IMR-90 (cell line): ENCODE measurements around the gene TMEM170B. TPM values are rescaled to one million over a fixed set of nuclear protein-coding genes. Genes with fewer than 3 reads are reported as not detected.

ENCODE experiments used
- ATAC-seq: fragments of 200-7000 bp; cut with Tn5 transposase; 2 replicates; pipeline ENCODE4 v1.9.1; 2020; ENCODE audit warnings: low read depth, mild to moderate bottlenecking, moderate library complexity
- BruUV-seq: library from RNA; stranded (reverse); fragments of 400-500 nt; replicated peaks from 2 replicates; lab custom pipeline; 2021; lab: Mats Ljungman, UMichigan
- CTCF ChIA-PET: fragments of 300-600 bp; formaldehyde crosslinking; extraction: SDS; loops from one replicate; lab custom pipeline; 2021; ENCODE audit warnings: antibody characterized with exemption; lab: Yijun Ruan, JAX
- POLR2A ChIA-PET: fragments of 300-600 bp; sonication (Branson Sonifier 250); formaldehyde crosslinking; loops from one replicate; lab custom pipeline; 2022; ENCODE audit warnings: antibody characterized with exemption; ENCODE audit not compliant: unreplicated experiment; lab: Charles Lee
- DNase-seq: peaks from one replicate; pipeline ENCODE4 v3.0.0; 2013
- H2AFZ ChIP-seq: replicated peaks from 2 replicates; pipeline ENCODE3; 2013; ENCODE audit warnings: low read length, mild to moderate bottlenecking; ENCODE audit not compliant: poor library complexity
- H2AK5ac ChIP-seq: 2 replicates; pipeline ENCODE4 v1.6.1; 2013; ENCODE audit warnings: low read depth, low read length, inconsistent platforms
- H2AK9ac ChIP-seq: replicated peaks from 2 replicates; pipeline ENCODE3; 2013; ENCODE audit warnings: mild to moderate bottlenecking, low read depth, low read length, moderate library complexity; ENCODE audit not compliant: poor library complexity
- H2BK120ac ChIP-seq: 2 replicates; pipeline ENCODE4 v1.6.1; 2013; ENCODE audit warnings: low read depth, low read length, inconsistent platforms
- H2BK15ac ChIP-seq: 3 replicates; pipeline ENCODE4 v1.6.1; 2013; ENCODE audit warnings: low read depth, low read length, inconsistent platforms
- H2BK20ac ChIP-seq: 2 replicates; pipeline ENCODE4 v1.6.1; 2013; ENCODE audit warnings: low read depth, mild to moderate bottlenecking, inconsistent platforms, low read length, moderate library complexity
- H2BK5ac ChIP-seq: 2 replicates; pipeline ENCODE4 v1.6.1; 2013; ENCODE audit warnings: mild to moderate bottlenecking, low read depth, low read length, inconsistent platforms; ENCODE audit not compliant: poor library complexity, severe bottlenecking
- H3K14ac ChIP-seq: replicated peaks from 2 replicates; pipeline ENCODE4 v1.6.1; 2013; ENCODE audit warnings: low read depth, low read length, inconsistent platforms
- H3K18ac ChIP-seq: 2 replicates; pipeline ENCODE4 v1.6.1; 2013; ENCODE audit warnings: low read depth, low read length, control low read depth
- H3K23ac ChIP-seq: 2 replicates; pipeline ENCODE4 v1.6.1; 2013; ENCODE audit warnings: low read depth, low read length, inconsistent platforms
- H3K27ac ChIP-seq: 2 replicates; pipeline ENCODE4 v1.5.1; 2013; ENCODE audit warnings: mild to moderate bottlenecking, control low read depth, low read length; ENCODE audit not compliant: insufficient read depth
- H3K27me3 ChIP-seq: 2 replicates; pipeline ENCODE4 v1.6.1; 2013; ENCODE audit warnings: low read length; ENCODE audit not compliant: control insufficient read depth, insufficient read depth
- H3K36me3 ChIP-seq: 2 replicates; pipeline ENCODE4 v1.6.1; 2013; ENCODE audit warnings: low read length, mixed read lengths; ENCODE audit not compliant: control insufficient read depth, insufficient read depth
- H3K4ac ChIP-seq: 2 replicates; pipeline ENCODE4 v1.6.1; 2013; ENCODE audit warnings: low read depth, low read length, inconsistent platforms
- H3K4me1 ChIP-seq: 2 replicates; pipeline ENCODE4 v1.6.1; 2013; ENCODE audit warnings: low read length, mixed read lengths; ENCODE audit not compliant: control insufficient read depth, insufficient read depth
- H3K4me2 ChIP-seq: 2 replicates; pipeline ENCODE4 v1.6.1; 2013; ENCODE audit warnings: low read depth, mild to moderate bottlenecking, control low read depth, low read length, moderate library complexity
- H3K4me3 ChIP-seq: 2 replicates; pipeline ENCODE4 v1.5.1; 2013; ENCODE audit warnings: low read depth, mild to moderate bottlenecking, control low read depth, low read length, moderate library complexity; ENCODE audit not compliant: insufficient read depth
- H3K56ac ChIP-seq: 2 replicates; pipeline ENCODE4 v1.6.1; 2013; ENCODE audit warnings: low read length, inconsistent platforms; ENCODE audit not compliant: insufficient read depth; ENCODE audit errors: extremely low read depth
- H3K79me1 ChIP-seq, 2 experiments: 2 replicates each; pipeline ENCODE4 v1.6.1; 2013; ENCODE audit warnings: low read length in 2 of 2, inconsistent platforms in 1 of 2, low read depth in 1 of 2
- H3K9ac ChIP-seq: 2 replicates; pipeline ENCODE4 v1.6.1; 2013; ENCODE audit warnings: low read depth, low read length, control low read depth
- H3K9me1 ChIP-seq: 2 replicates; pipeline ENCODE4 v1.6.1; 2013; ENCODE audit warnings: low read length, inconsistent platforms; ENCODE audit not compliant: insufficient read depth
- H3K9me3 ChIP-seq: 2 replicates; pipeline ENCODE4 v1.6.1; 2013; ENCODE audit warnings: low read length; ENCODE audit not compliant: control insufficient read depth, insufficient read depth
- H4K20me1 ChIP-seq: 2 replicates; pipeline ENCODE4 v1.6.1; 2013; ENCODE audit warnings: low read length, inconsistent platforms; ENCODE audit not compliant: insufficient read depth
- H4K5ac ChIP-seq: 2 replicates; pipeline ENCODE4 v1.6.1; 2013; ENCODE audit warnings: mild to moderate bottlenecking, low read depth, low read length, control low read depth
- H4K8ac ChIP-seq, 2 experiments: 2 replicates each; pipeline ENCODE4 v1.6.1; 2013; ENCODE audit warnings: low read depth in 2 of 2, low read length in 2 of 2, control low read depth in 1 of 2, inconsistent platforms in 1 of 2
- H4K91ac ChIP-seq: 2 replicates; pipeline ENCODE4 v1.6.1; 2013; ENCODE audit warnings: low read depth, low read length, inconsistent platforms; ENCODE audit not compliant: insufficient read depth
- BHLHE40 ChIP-seq: fragments of 150-350 bp; IDR thresholded peaks from 2 replicates; pipeline ENCODE4 v1.6.1; 2016; ENCODE audit warnings: mild to moderate bottlenecking, low read depth, low read length
- CEBPB ChIP-seq: IDR thresholded peaks from 2 replicates; pipeline ENCODE4 v1.6.1; 2012; ENCODE audit warnings: low read depth, low read length, improper control_type of control experiment
- CHD1 ChIP-seq: IDR thresholded peaks from 2 replicates; pipeline ENCODE4 v1.6.1; 2012; ENCODE audit warnings: low read depth, low read length, improper control_type of control experiment
- FOS ChIP-seq: fragments of 150-350 bp; IDR thresholded peaks from 2 replicates; pipeline ENCODE4 v1.6.1; 2016; ENCODE audit warnings: low read depth, low read length
- MAFK ChIP-seq: IDR thresholded peaks from 2 replicates; pipeline ENCODE4 v1.6.1; 2012; ENCODE audit warnings: low read depth, low read length, improper control_type of control experiment
- MAZ ChIP-seq: IDR thresholded peaks from 2 replicates; pipeline ENCODE4 v1.6.1; 2012; ENCODE audit warnings: low read depth, mild to moderate bottlenecking, low read length, improper control_type of control experiment, moderate library complexity, borderline replicate concordance
- POLR2A ChIP-seq: IDR thresholded peaks from 2 replicates; pipeline ENCODE4 v1.6.1; 2012; ENCODE audit warnings: mild to moderate bottlenecking, low read depth, low read length
- RCOR1 ChIP-seq: IDR thresholded peaks from 2 replicates; pipeline ENCODE4 v1.6.1; 2012; ENCODE audit warnings: mild to moderate bottlenecking, low read length, improper control_type of control experiment; ENCODE audit not compliant: insufficient replicate concordance
- RFX5 ChIP-seq: IDR thresholded peaks from 2 replicates; pipeline ENCODE4 v1.8.0; 2012; ENCODE audit warnings: low read depth, mild to moderate bottlenecking, low read length, moderate library complexity
- SMC3 ChIP-seq: fragments of 150-350 bp; IDR thresholded peaks from 2 replicates; pipeline ENCODE4 v1.6.1; 2016; ENCODE audit warnings: low read depth, mild to moderate bottlenecking, antibody characterized with exemption, low read length, moderate library complexity
- WGBS, 2 experiments: methylation state at CpG; one replicate each; pipeline versions ENCODE4 v1.1.5 to v1.1.7; 2013; ENCODE audit warnings: missing lambda C conversion rate in 2 of 2; ENCODE audit not compliant: insufficient read length in 1 of 2; ENCODE audit errors: extremely low coverage in 2 of 2; 5-methylcytosine and 5-hydroxymethylcytosine counted together
- dilution Hi-C: fragments of 300-500 bp; cut with HindIII; formaldehyde crosslinking; loops from one replicate; pipeline ENCODE4 v1.14.3; 2018; ENCODE audit warnings: low sequenced_read_pairs; ENCODE audit not compliant: unreplicated experiment
- in situ Hi-C: fragments of 300-500 bp; cut with MboI; formaldehyde crosslinking; loops from 3 replicates; pipeline ENCODE4 v1.14.3; 2019; ENCODE audit warnings: low sequenced_read_pairs, inconsistent platforms, mixed read lengths
- intact Hi-C: fragments of 100-400 bp; cut with micrococcal nuclease; formaldehyde crosslinking; loops from 2 replicates; pipeline ENCODE4 v1.10.0; 2022
- polyA plus RNA-seq, 3 experiments: library from polyadenylated mRNA; depleted of rRNA; stranded (reverse); fragments of >200 nt; gene quantifications; 2 replicates each; pipeline ENCODE4 v1.2.3, GENCODE V29; 2012; ENCODE audit warnings: low replicate concordance in 1 of 3
- total RNA-seq: library from RNA; depleted of rRNA; stranded (reverse); fragments of >200 nt; gene quantifications from 2 replicates; pipeline ENCODE4 v1.2.3, GENCODE V29; 2012
- TF ChIP-seq, protein P1 (sequence below): conservative IDR thresholded peaks from 2 replicates; pipeline ENCODE4 v1.5.1; 2012; ENCODE audit warnings: mild to moderate bottlenecking, low read depth, low read length, improper control_type of control experiment
- TF ChIP-seq, protein P2 (sequence below): fragments of 150-350 bp; IDR thresholded peaks from 2 replicates; pipeline ENCODE4 v1.6.1; 2016; ENCODE audit warnings: low read depth, mild to moderate bottlenecking, low read length, moderate library complexity, borderline replicate concordance
- TF ChIP-seq, protein P3 (sequence below): fragments of 150-350 bp; IDR thresholded peaks from 2 replicates; pipeline ENCODE4 v1.6.1; 2017; ENCODE audit warnings: mild to moderate bottlenecking, antibody characterized with exemption, low read length, low read depth

The TMEM170B gene
- total and polyA plus RNA-seq, 2 of the 4 experiments (the other 2 are of a cell fraction): 0.10 to 0.18 TPM

DNA sequence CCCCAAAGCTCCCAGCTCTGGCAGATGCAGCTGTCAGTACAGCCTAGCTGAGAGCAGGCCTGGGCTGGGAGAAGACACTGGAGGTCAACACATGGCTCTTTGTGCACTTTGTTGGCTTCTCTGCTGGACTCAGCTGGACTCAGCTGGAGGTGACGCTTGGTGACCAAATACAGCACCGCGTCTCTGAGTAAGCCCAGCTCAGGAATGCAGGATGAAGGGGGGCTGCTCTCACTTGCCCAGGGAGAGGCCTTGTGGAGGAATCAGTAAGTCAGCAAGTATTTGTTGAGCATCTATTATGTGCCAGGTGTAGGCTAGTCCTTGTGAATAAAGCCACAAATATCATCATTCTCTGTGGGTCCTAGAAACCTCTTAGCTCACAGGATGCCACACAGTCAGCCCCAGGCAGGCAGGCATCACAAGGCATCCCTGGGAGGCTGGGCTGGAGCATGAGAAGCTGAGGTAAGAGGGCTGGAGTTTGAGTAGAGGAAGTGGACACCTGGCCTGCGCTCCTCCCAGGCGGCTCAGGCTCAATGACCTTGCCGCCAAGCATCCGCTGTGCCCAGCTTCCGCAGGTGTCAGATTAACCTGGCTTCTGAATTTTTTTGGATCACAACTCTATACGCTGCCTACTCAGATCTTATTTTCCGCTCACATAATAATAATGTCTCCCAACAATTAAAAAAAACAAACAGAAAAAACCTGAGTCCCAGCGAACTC lies 95.4 kb downstream of the TMEM170B start:
- peak overlapping the region; percentile 80 to 84; a peak in 3 of 4 replicates for H4K8ac ChIP-seq
- no peaks in the 10 kb centered on the region for H3K36me3 ChIP-seq
- peak overlapping the region; percentile 29; the same call in 1 of the 2 replicates for H3K56ac ChIP-seq
- H2BK5ac ChIP-seq: peak overlapping the region; percentile 78
- no peaks in the 10 kb centered on the region for H3K27me3 ChIP-seq
- POLR2A ChIA-PET: interaction anchor here (0.6 kb wide), 1 partner anchor 19 kb away, joined by 3 read pairs; no protein-coding TSS in a partner anchor
- peak overlapping the region; percentile 16; the same call in 1 of the 2 replicates for H3K23ac ChIP-seq
- H3K4me2 ChIP-seq: no peak overlapping the region
- H3K4me3 ChIP-seq: no peak overlapping the region
- H2AFZ ChIP-seq: peak overlapping the region; percentile 73
- no peak overlapping the region; the same call in 1 of the 2 replicates for H3K9ac ChIP-seq
- ATAC-seq (peak; percentile 93), DNase-seq (peak; percentile 90)
- H3K79me1 ChIP-seq: no peaks in the 10 kb centered on the region; a peak in 1 of 4 replicates
- WGBS, 2 experiments: 57% methylated on average over 7 of the region's 11 CpGs; no CpG with 5 or more reads in 1 of the 2 experiments
- H2AK9ac ChIP-seq: peak overlapping the region; percentile 78
- H3K9me3 ChIP-seq: no peaks in the 10 kb centered on the region
- peak overlapping the region; percentile 97 for H2BK20ac ChIP-seq
- H4K91ac ChIP-seq: peak overlapping the region; percentile 83
- H4K20me1 ChIP-seq: no peaks in the 10 kb centered on the region
- peaks cover 12% of the 10 kb centered on the region for H3K4me1 ChIP-seq
- intact Hi-C loops (no loop called here), in situ Hi-C loops (no loop called here), dilution Hi-C loops (no loop called here)
- H3K4ac ChIP-seq: peak overlapping the region; percentile 89
- H3K14ac ChIP-seq: peak overlapping the region; percentile 93
- H3K27ac ChIP-seq: peak overlapping the region; percentile 60
- H2AK5ac ChIP-seq: peak overlapping the region; percentile 95; the same call in 1 of the 2 replicates
- peak overlapping the region; percentile 55; the same call in 1 of the 2 replicates for H3K18ac ChIP-seq
- H2BK120ac ChIP-seq: peak overlapping the region; percentile 97
- H3K9me1 ChIP-seq: peaks cover 23% of the 10 kb centered on the region
- H4K5ac ChIP-seq: peak overlapping the region; percentile 58; the same call in 1 of the 2 replicates
- CTCF ChIA-PET: no interaction called here
- TF ChIP-seq MAZ (peak; percentile 57; the same call in 1 of the 2 replicates), RFX5 (no peak), CEBPB (no peak), SMC3 (no peak), MAFK (0 out of 2 replicates have a peak, but pooled peaks have one; percentile 38), RCOR1 (peak; percentile 76), BHLHE40 (no peak), FOS (0 out of 2 replicates have a peak, but pooled peaks have one; percentile 3), CHD1 (no peak), POLR2A (no peak)
- TF ChIP-seq, protein P1, sequence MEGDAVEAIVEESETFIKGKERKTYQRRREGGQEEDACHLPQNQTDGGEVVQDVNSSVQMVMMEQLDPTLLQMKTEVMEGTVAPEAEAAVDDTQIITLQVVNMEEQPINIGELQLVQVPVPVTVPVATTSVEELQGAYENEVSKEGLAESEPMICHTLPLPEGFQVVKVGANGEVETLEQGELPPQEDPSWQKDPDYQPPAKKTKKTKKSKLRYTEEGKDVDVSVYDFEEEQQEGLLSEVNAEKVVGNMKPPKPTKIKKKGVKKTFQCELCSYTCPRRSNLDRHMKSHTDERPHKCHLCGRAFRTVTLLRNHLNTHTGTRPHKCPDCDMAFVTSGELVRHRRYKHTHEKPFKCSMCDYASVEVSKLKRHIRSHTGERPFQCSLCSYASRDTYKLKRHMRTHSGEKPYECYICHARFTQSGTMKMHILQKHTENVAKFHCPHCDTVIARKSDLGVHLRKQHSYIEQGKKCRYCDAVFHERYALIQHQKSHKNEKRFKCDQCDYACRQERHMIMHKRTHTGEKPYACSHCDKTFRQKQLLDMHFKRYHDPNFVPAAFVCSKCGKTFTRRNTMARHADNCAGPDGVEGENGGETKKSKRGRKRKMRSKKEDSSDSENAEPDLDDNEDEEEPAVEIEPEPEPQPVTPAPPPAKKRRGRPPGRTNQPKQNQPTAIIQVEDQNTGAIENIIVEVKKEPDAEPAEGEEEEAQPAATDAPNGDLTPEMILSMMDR: no peak
- TF ChIP-seq, protein P2, sequence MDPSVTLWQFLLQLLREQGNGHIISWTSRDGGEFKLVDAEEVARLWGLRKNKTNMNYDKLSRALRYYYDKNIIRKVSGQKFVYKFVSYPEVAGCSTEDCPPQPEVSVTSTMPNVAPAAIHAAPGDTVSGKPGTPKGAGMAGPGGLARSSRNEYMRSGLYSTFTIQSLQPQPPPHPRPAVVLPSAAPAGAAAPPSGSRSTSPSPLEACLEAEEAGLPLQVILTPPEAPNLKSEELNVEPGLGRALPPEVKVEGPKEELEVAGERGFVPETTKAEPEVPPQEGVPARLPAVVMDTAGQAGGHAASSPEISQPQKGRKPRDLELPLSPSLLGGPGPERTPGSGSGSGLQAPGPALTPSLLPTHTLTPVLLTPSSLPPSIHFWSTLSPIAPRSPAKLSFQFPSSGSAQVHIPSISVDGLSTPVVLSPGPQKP: no peak
- TF ChIP-seq, protein P3, sequence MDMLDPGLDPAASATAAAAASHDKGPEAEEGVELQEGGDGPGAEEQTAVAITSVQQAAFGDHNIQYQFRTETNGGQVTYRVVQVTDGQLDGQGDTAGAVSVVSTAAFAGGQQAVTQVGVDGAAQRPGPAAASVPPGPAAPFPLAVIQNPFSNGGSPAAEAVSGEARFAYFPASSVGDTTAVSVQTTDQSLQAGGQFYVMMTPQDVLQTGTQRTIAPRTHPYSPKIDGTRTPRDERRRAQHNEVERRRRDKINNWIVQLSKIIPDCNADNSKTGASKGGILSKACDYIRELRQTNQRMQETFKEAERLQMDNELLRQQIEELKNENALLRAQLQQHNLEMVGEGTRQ: no peak
- no TSS peak for BruUV-seq
- peak overlapping the region; percentile 68; the same call in 2 of the 3 replicates for H2BK15ac ChIP-seq
